Activated gamma-delta T cell treated with Interleukin-2 at 50 U/mL for 16 hours (primary cell): Measurements from ENCODE around the gene GLYR1.

Experiments used
- DNase-seq: peaks from one replicate; pipeline ENCODE4 v3.0.0-alpha.2; 2020

GLYR1 gene

GRCh38 chr16:4846503-4846900, 586 bp downstream of the GLYR1 start:
- peak; percentile 8 for DNase-seq

GRCh38 chr16:4840984-4841383, 6.1 kb downstream of the GLYR1 start:
- DNase-seq: no peak

GRCh38 chr16:4839942-4840341, 7.1 kb downstream of the GLYR1 start:
- DNase-seq: no peak

- no peak for DNase-seq
Observed at GRCh38 chr16:4837733-4838501, 9.2 kb downstream of the GLYR1 start.

GRCh38 chr16:4836727-4837126, 10.4 kb downstream of the GLYR1 start:
- DNase-seq: no peak

GRCh38 chr16:4833584-4833983, 13.5 kb downstream of the GLYR1 start:
- no peak for DNase-seq

- no peak for DNase-seq
Observed at GRCh38 chr16:4832698-4833343, 14.3 kb downstream of the GLYR1 start.

- no peak for DNase-seq
Observed at GRCh38 chr16:4831616-4832015, 15.5 kb downstream of the GLYR1 start.

- no peak for DNase-seq
Observed at GRCh38 chr16:4830408-4830807, 16.7 kb downstream of the GLYR1 start.

- no peak for DNase-seq
Observed at GRCh38 chr16:4828567-4829321, 18.3 kb downstream of the GLYR1 start.

GRCh38 chr16:4826980-4827379, 20.1 kb downstream of the GLYR1 start:
- no peak for DNase-seq

- DNase-seq: no peak
Observed at GRCh38 chr16:4826526-4826925, 20.6 kb downstream of the GLYR1 start.

GRCh38 chr16:4825196-4825595, 21.9 kb downstream of the GLYR1 start:
- DNase-seq: no peak

- DNase-seq: no peak
Observed at GRCh38 chr16:4820652-4821051, 26.4 kb downstream of the GLYR1 start.

- DNase-seq: no peak
Observed at GRCh38 chr16:4814542-4815173, 32.4 kb downstream of the GLYR1 start.

GRCh38 chr16:4814046-4814445, 33.0 kb downstream of the GLYR1 start:
- DNase-seq: no peak

GRCh38 chr16:4813251-4814003, 33.7 kb downstream of the GLYR1 start:
- no peak for DNase-seq

- DNase-seq: no peak
Observed at GRCh38 chr16:4811773-4812172, 35.3 kb downstream of the GLYR1 start.

GRCh38 chr16:4811242-4811641, 35.8 kb downstream of the GLYR1 start:
- no peak for DNase-seq

- no peak for DNase-seq
Observed at GRCh38 chr16:4806280-4806679, 40.8 kb downstream of the GLYR1 start.

GRCh38 chr16:4805231-4805630, 41.9 kb downstream of the GLYR1 start:
- no peak for DNase-seq

GRCh38 chr16:4803898-4804762, 43.0 kb downstream of the GLYR1 start:
- DNase-seq: no peak
